Body of pancreas (tissue), 4 donors: ENCODE data around the gene TMSB10.
"Not testable (repeated sequence)": the region's sequence is repeated elsewhere in the genome, so short reads cannot be mapped to it uniquely, and the experiment has no call there.

ENCODE experiments used
- POLR2A ChIP-seq, 3 donors: fragments of 450-650 bp; IDR thresholded peaks; one replicate each; pipeline ENCODE4 v1.6.1; 2016; ENCODE audit warnings: antibody characterized with exemption in 3 of 3, mild to moderate bottlenecking in 2 of 3
- TF ChIP-seq, protein P1 (sequence below), 7 experiments: fragments of 450-650 bp in 4 of 7; fragments of 200-600 bp in 3 of 7; sonication (generic) in 3 of 7; IDR thresholded peaks; one replicate each; pipeline ENCODE4 v1.5.1; 2016 to 2019; ENCODE audit warnings: antibody characterized with exemption in 7 of 7

DNA sequence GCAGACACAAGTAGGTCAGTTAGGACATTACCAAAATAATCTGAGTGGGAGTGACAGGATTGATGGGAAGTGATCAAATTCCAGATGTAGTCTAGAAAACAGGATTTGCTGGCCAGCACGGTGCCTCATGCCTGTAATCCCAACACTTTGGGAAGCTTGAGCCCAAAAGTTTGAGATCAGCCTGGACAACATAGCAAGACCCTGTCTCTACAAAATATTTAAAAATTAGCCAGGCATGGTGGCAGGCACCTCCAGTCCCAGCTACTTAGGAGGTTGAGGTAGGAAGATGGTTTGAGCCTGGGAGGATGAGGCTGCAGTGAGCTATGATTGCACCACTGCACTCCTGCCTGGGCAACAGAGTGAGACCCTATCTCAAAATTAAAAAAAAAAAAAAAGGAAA, 29.8 kb upstream of the TMSB10 start:
- TF ChIP-seq, protein P1, sequence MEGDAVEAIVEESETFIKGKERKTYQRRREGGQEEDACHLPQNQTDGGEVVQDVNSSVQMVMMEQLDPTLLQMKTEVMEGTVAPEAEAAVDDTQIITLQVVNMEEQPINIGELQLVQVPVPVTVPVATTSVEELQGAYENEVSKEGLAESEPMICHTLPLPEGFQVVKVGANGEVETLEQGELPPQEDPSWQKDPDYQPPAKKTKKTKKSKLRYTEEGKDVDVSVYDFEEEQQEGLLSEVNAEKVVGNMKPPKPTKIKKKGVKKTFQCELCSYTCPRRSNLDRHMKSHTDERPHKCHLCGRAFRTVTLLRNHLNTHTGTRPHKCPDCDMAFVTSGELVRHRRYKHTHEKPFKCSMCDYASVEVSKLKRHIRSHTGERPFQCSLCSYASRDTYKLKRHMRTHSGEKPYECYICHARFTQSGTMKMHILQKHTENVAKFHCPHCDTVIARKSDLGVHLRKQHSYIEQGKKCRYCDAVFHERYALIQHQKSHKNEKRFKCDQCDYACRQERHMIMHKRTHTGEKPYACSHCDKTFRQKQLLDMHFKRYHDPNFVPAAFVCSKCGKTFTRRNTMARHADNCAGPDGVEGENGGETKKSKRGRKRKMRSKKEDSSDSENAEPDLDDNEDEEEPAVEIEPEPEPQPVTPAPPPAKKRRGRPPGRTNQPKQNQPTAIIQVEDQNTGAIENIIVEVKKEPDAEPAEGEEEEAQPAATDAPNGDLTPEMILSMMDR (IDR thresholded peaks at IDR 0.05) = not testable (repeated sequence)
- TF ChIP-seq POLR2A (IDR thresholded peaks at IDR 0.05) = not testable (repeated sequence)
